Duodenal mucosa (tissue), 2 donors: Measurements from ENCODE around the gene PSMG3.
"Not testable (repeated sequence)": the region's sequence is repeated elsewhere in the genome, so short reads cannot be mapped to it uniquely, and the experiment has no call there.

Experiments used
- H3K27ac ChIP-seq: one replicate; pipeline ENCODE4 v1.7.0; 2013; ENCODE audit warnings: low read depth, low read length
- H3K27me3 ChIP-seq, 2 donors: one replicate each; pipeline ENCODE4 v1.7.0; 2013; ENCODE audit warnings: low read length in 2 of 2, control low read depth in 1 of 2; ENCODE audit not compliant: insufficient read depth in 2 of 2, control insufficient read depth in 1 of 2
- H3K36me3 ChIP-seq, 2 donors: one replicate each; pipeline ENCODE4 v1.7.0; 2013; ENCODE audit warnings: low read length in 2 of 2, control low read depth in 1 of 2; ENCODE audit not compliant: insufficient read depth in 2 of 2, control insufficient read depth in 1 of 2
- H3K4me1 ChIP-seq, 2 donors: one replicate each; pipeline ENCODE4 v1.7.0; 2013; ENCODE audit warnings: low read length in 2 of 2, control low read depth in 1 of 2; ENCODE audit not compliant: insufficient read depth in 2 of 2, control insufficient read depth in 1 of 2
- H3K4me3 ChIP-seq, 2 donors: one replicate each; pipeline ENCODE4 v1.7.0; 2013; ENCODE audit warnings: low read length in 2 of 2, low read depth in 1 of 2
- H3K9ac ChIP-seq, 2 donors: one replicate each; pipeline ENCODE4 v1.7.0; 2013; ENCODE audit warnings: low read length in 2 of 2, low read depth in 1 of 2
- H3K9me3 ChIP-seq, 2 donors: one replicate each; pipeline ENCODE4 v1.7.0; 2013; ENCODE audit warnings: low read length in 2 of 2, control low read depth in 1 of 2; ENCODE audit not compliant: control insufficient read depth in 1 of 2

The PSMG3 gene

GRCh38 chr7:1523208-1523607, 46.6 kb downstream of the PSMG3 start:
- H3K27ac ChIP-seq: peak overlapping the region; percentile 34
- H3K27me3 ChIP-seq: no peaks in the 10 kb centered on the region
- peaks cover 0 to 5% of the 10 kb centered on the region in 2 donors for H3K9me3 ChIP-seq
- H3K4me3 ChIP-seq: peak overlapping the region; percentile 67 to 70
- peaks cover 4 to 17% of the 10 kb centered on the region in 2 donors for H3K4me1 ChIP-seq
- H3K36me3 ChIP-seq: no peaks in the 10 kb centered on the region
- H3K9ac ChIP-seq: peak overlapping the region; percentile 59 to 64

- no peaks in the 10 kb centered on the region for H3K36me3 ChIP-seq
- peaks cover 0 to 5% of the 10 kb centered on the region in 2 donors for H3K9me3 ChIP-seq
- no peak overlapping the region for H3K4me3 ChIP-seq
- no peak overlapping the region for H3K9ac ChIP-seq
- H3K27me3 ChIP-seq: no peaks in the 10 kb centered on the region
- H3K4me1 ChIP-seq: peaks cover 4 to 17% of the 10 kb centered on the region in 2 donors
- H3K27ac ChIP-seq: no peak overlapping the region
Measured at GRCh38 chr7:1521456-1521855, 48.4 kb downstream of the PSMG3 start.

- Histone ChIP-seq H3K36me3 (no peaks in the 10 kb centered on the region), H3K4me1 (peaks cover 4 to 17% of the 10 kb centered on the region in 2 donors), H3K4me3 (no peak overlapping the region), H3K9ac (no peak overlapping the region), H3K9me3 (peaks cover 0 to 5% of the 10 kb centered on the region in 2 donors), H3K27me3 (no peaks in the 10 kb centered on the region), H3K27ac (no peak overlapping the region)
Measured at GRCh38 chr7:1520539-1521234, 49.1 kb downstream of the PSMG3 start.

GRCh38 chr7:1519322-1519922, 50.4 kb downstream of the PSMG3 start:
- not testable (repeated sequence) for H3K27me3 ChIP-seq, H3K9me3 ChIP-seq, H3K27ac ChIP-seq, H3K9ac ChIP-seq, H3K36me3 ChIP-seq, H3K4me3 ChIP-seq
- peaks cover 4 to 12% of the 10 kb centered on the region in 2 donors for H3K4me1 ChIP-seq
